Measurements from ENCODE around the gene DMXL2. TPM values are rescaled to one million over a fixed set of nuclear protein-coding genes. Genes with fewer than 3 reads are reported as not detected.

Gene DMXL2
- total RNA-seq, 1 donor from 2014 or later, result 6.1 TPM

DNA sequence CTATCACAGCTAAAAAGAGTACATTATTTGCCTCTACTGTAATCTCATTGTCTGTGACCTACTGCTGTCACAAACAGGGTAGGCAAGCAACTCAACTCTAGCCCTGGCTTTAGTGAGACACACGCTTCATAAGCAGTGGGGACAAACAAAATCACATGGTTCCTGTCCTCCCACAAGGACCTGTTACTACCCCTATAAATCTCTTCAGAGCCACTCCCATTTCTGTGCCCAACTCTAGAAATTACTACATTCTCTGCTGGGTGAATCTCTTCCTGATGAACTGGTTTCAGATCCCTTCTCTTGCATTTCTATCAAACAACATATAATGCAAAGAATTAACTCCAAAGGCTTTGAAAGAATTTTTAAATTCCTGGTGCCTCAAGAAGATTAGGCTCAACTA is 117.3 kb downstream of the DMXL2 start:
- TF ChIP-seq, protein P1, sequence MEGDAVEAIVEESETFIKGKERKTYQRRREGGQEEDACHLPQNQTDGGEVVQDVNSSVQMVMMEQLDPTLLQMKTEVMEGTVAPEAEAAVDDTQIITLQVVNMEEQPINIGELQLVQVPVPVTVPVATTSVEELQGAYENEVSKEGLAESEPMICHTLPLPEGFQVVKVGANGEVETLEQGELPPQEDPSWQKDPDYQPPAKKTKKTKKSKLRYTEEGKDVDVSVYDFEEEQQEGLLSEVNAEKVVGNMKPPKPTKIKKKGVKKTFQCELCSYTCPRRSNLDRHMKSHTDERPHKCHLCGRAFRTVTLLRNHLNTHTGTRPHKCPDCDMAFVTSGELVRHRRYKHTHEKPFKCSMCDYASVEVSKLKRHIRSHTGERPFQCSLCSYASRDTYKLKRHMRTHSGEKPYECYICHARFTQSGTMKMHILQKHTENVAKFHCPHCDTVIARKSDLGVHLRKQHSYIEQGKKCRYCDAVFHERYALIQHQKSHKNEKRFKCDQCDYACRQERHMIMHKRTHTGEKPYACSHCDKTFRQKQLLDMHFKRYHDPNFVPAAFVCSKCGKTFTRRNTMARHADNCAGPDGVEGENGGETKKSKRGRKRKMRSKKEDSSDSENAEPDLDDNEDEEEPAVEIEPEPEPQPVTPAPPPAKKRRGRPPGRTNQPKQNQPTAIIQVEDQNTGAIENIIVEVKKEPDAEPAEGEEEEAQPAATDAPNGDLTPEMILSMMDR (IDR thresholded peaks at IDR 0.05), result no peak
- intact Hi-C loops (cut with micrococcal nuclease), result no loop called here
- Mint-ChIP-seq H3K36me3 (ENCODE audit: low read depth) (no peaks in the 10 kb centered on the region), H3K9me3 (peaks cover 3% of the 10 kb centered on the region), H3K27ac (no peak overlapping the region), H3K27me3 (no peaks in the 10 kb centered on the region), H3K4me1 (no peaks in the 10 kb centered on the region), H3K4me3 (no peak overlapping the region)
- ChIA-PET POLR2A (no interaction called here), CTCF (no interaction called here)
- DNase-seq, result no peak
- ATAC-seq (ENCODE audit: low read depth), result no peak

DNA sequence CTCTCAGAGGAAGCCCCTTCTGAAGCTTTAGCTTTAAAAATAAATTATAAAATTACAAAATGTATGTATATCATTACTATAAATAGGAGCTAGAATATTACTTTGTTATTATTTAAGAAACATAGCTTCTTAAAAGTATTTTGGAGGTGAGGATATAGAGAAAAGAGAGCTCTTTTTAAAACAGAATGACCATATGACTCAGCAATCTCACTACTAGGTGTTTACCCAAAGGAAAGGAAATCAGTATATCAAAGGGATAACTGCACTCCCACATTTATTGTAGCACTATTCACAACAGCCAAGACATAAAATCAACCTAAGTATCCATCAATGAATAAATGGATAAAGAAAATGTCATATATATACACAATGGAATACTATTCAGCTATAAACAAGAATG is 119.6 kb downstream of the DMXL2 start:
- Mint-ChIP-seq H3K4me3 (no peak overlapping the region), H3K27ac (no peak overlapping the region), H3K27me3 (no peaks in the 10 kb centered on the region), H3K36me3 (ENCODE audit: low read depth) (no peaks in the 10 kb centered on the region), H3K4me1 (no peaks in the 10 kb centered on the region), H3K9me3 (no peaks in the 10 kb centered on the region)
- POLR2A ChIA-PET, result no interaction called here
- ATAC-seq (ENCODE audit: low read depth), result no peak
- CTCF ChIA-PET, result no interaction called here
- intact Hi-C loops (cut with micrococcal nuclease), result no loop called here
- TF ChIP-seq, protein P1 (IDR thresholded peaks at IDR 0.05), result no peak
- DNase-seq, result no peak

DNA sequence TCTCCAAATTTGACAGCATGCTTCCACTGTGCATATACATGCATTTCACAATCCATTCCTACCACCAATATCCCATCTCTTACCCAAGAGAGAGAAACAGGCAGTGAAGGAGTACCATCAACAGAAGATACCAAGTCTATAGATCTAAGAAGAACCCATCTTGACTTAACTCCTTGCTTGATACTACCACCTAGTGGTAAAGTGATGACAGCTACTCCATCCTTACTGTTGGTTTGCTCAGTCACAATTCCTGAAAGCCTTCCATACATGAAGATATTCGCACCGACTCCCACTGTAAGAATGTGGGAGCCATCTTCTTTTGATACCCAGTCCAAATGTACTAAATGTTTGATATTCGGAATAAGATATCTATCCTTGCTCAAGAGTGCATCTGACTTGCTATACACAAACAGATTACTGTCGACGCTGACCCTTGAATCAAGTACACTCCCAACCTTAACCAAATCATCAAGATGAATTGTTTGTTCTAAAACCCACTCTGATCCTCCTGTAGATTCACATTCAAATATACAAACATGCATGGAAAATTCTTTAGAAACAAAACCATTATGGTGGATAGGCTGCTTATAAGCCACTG is 123.1 kb downstream of the DMXL2 start:
- DNase-seq, result no peak
- TF ChIP-seq, protein P1 (IDR thresholded peaks at IDR 0.05), result no peak
- no peak overlapping the region for H3K27ac Mint-ChIP-seq
- H3K4me1 Mint-ChIP-seq, result no peaks in the 10 kb centered on the region
- intact Hi-C loops (cut with micrococcal nuclease), result no loop called here
- H3K27me3 Mint-ChIP-seq, result no peaks in the 10 kb centered on the region
- H3K36me3 Mint-ChIP-seq (ENCODE audit: low read depth), result no peaks in the 10 kb centered on the region
- no peak for ATAC-seq (ENCODE audit: low read depth)
- no peaks in the 10 kb centered on the region for H3K9me3 Mint-ChIP-seq
- POLR2A ChIA-PET, result no interaction called here
- H3K4me3 Mint-ChIP-seq, result no peak overlapping the region
- CTCF ChIA-PET, result interaction anchor here (1.7 to 2.0 kb wide), 2 partner anchors 10 to 337 kb away, joined by 3 to 15 read pairs; no protein-coding TSS in a partner anchor

DNA sequence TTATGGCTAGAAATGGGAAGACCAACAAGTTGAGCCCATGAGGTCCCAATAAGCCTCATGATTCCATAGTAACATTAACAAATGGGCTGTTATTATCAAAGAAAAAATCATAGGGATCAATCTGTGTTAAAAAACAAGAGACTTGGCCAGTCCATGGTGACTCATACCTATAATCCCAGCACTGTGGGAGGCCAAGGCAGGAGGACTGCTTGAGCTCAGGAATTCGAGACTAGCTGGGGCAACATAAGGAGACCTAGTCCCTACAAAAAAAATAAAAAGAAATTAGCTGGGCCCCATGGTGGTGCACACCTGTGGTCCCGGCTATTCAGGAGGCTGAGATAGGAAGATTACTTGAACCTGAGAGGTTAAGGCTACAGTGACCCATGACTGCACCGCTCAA is 124.8 kb downstream of the DMXL2 start:
- intact Hi-C loops (cut with micrococcal nuclease), result no loop called here
- ChIA-PET POLR2A (no interaction called here), CTCF (interaction anchor here (1.7 to 2.0 kb wide), 2 partner anchors 9 to 335 kb away, joined by 3 to 15 read pairs; no protein-coding TSS in a partner anchor)
- TF ChIP-seq, protein P1 (IDR thresholded peaks at IDR 0.05), result no peak
- no peak overlapping the region for H3K27ac Mint-ChIP-seq
- no peak overlapping the region for H3K4me3 Mint-ChIP-seq
- H3K27me3 Mint-ChIP-seq, result no peaks in the 10 kb centered on the region
- H3K36me3 Mint-ChIP-seq (ENCODE audit: low read depth), result no peaks in the 10 kb centered on the region
- DNase-seq (no peak), ATAC-seq (ENCODE audit: low read depth) (no peak)
- no peaks in the 10 kb centered on the region for H3K4me1 Mint-ChIP-seq
- no peaks in the 10 kb centered on the region for H3K9me3 Mint-ChIP-seq

DNA sequence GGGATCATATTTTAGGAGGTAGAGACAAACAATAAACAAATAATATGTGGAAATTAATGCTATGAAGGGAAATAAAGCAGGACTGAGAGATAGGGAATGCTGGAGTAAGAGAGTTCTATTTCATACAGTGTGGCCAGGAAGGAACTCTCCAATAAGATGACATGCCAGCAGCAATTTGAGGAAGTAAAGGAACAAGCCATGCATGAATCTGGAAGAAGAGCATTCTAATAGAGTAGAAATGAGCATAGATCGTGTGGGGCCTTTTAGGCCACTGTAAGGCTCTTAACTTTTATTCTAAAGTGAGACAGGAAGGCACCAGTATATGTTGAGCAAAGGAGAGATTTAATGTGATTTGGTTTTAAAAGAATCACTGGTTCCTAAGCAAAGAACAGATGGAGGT is 126.3 kb downstream of the DMXL2 start:
- no peak for ATAC-seq (ENCODE audit: low read depth)
- ChIA-PET POLR2A (no interaction called here), CTCF (no interaction called here)
- Mint-ChIP-seq H3K4me3 (no peak overlapping the region), H3K27me3 (no peaks in the 10 kb centered on the region), H3K9me3 (no peaks in the 10 kb centered on the region), H3K36me3 (ENCODE audit: low read depth) (no peaks in the 10 kb centered on the region), H3K27ac (no peak overlapping the region), H3K4me1 (no peaks in the 10 kb centered on the region)
- intact Hi-C loops (cut with micrococcal nuclease), result no loop called here
- DNase-seq, result no peak
- TF ChIP-seq, protein P1 (IDR thresholded peaks at IDR 0.05), result no peak
